H9 (cell line): Measurements from ENCODE around the gene P4HA3. TPM values are rescaled to one million over a fixed set of nuclear protein-coding genes. Genes with fewer than 3 reads are reported as not detected.

ENCODE experiments used
- DNase-seq: peaks from one replicate; pipeline ENCODE4 v3.0.0-alpha.2; 2017
- H2AFZ ChIP-seq: one replicate; pipeline ENCODE4 v1.6.1; 2013; ENCODE audit warnings: mild to moderate bottlenecking, low read length, control low read depth, moderate library complexity
- H2AK5ac ChIP-seq: 2 replicates; pipeline ENCODE4 v1.6.1; 2013; ENCODE audit warnings: low read length, control low read depth, mixed read lengths; ENCODE audit not compliant: insufficient read length
- H2BK120ac ChIP-seq: one replicate; pipeline ENCODE4 v1.6.1; 2013; ENCODE audit warnings: low read depth, mild to moderate bottlenecking, low read length, control low read depth, inconsistent platforms; ENCODE audit not compliant: poor library complexity, severe bottlenecking
- H2BK12ac ChIP-seq: 2 replicates; pipeline ENCODE4 v1.6.1; 2013; ENCODE audit warnings: low read length, control low read depth, mixed read lengths, low read depth; ENCODE audit not compliant: insufficient read length
- H2BK15ac ChIP-seq: 2 replicates; pipeline ENCODE4 v1.6.1; 2013; ENCODE audit warnings: low read depth, low read length, control low read depth
- H2BK20ac ChIP-seq: one replicate; pipeline ENCODE4 v1.6.1; 2013; ENCODE audit warnings: low read depth, mild to moderate bottlenecking, low read length, control low read depth, inconsistent platforms; ENCODE audit not compliant: poor library complexity, severe bottlenecking
- H2BK5ac ChIP-seq: 2 replicates; pipeline ENCODE4 v1.6.1; 2013; ENCODE audit warnings: low read length, control low read depth, mixed read lengths; ENCODE audit not compliant: insufficient read length
- H3K14ac ChIP-seq: 2 replicates; pipeline ENCODE4 v1.6.1; 2013; ENCODE audit warnings: low read length, control low read depth; ENCODE audit not compliant: insufficient read depth
- H3K18ac ChIP-seq: 2 replicates; pipeline ENCODE4 v1.6.1; 2013; ENCODE audit warnings: low read depth, mild to moderate bottlenecking, mixed read lengths, low read length, control low read depth; ENCODE audit not compliant: insufficient read length
- H3K23ac ChIP-seq: 2 replicates; pipeline ENCODE4 v1.6.1; 2013; ENCODE audit warnings: low read length, control low read depth, mixed read lengths, low read depth; ENCODE audit not compliant: insufficient read length
- H3K23me2 ChIP-seq: 2 replicates; pipeline ENCODE4 v1.6.1; 2013; ENCODE audit warnings: low read depth, mild to moderate bottlenecking, mixed read lengths, low read length, control low read depth; ENCODE audit not compliant: insufficient read length, poor library complexity, severe bottlenecking
- H3K27ac ChIP-seq: 2 replicates; pipeline ENCODE4 v1.5.1; 2013; ENCODE audit warnings: low read length, control low read depth, mixed read lengths, low read depth; ENCODE audit not compliant: insufficient read length
- H3K27me3 ChIP-seq: 2 replicates; pipeline ENCODE4 v1.6.1; 2013; ENCODE audit warnings: low read length, control low read depth, inconsistent platforms; ENCODE audit not compliant: insufficient read depth
- H3K4ac ChIP-seq: 2 replicates; pipeline ENCODE4 v1.6.1; 2013; ENCODE audit warnings: low read depth, mild to moderate bottlenecking, control low read depth, inconsistent platforms, low read length, moderate library complexity
- H3K4me1 ChIP-seq: 2 replicates; pipeline ENCODE4 v1.6.1; 2013; ENCODE audit warnings: low read length, control low read depth, inconsistent platforms; ENCODE audit not compliant: insufficient read depth
- H3K4me2 ChIP-seq: 2 replicates; pipeline ENCODE4 v1.6.1; 2013; ENCODE audit warnings: low read length, control low read depth, mixed read lengths; ENCODE audit not compliant: insufficient read length, insufficient read depth
- H3K56ac ChIP-seq: 2 replicates; pipeline ENCODE4 v1.6.1; 2013; ENCODE audit warnings: low read depth, mild to moderate bottlenecking, mixed read lengths, low read length, control low read depth; ENCODE audit not compliant: insufficient read length
- H3K79me1 ChIP-seq: 2 replicates; pipeline ENCODE4 v1.6.1; 2013; ENCODE audit warnings: low read depth, mild to moderate bottlenecking, moderate library complexity, low read length, control low read depth, inconsistent platforms; ENCODE audit not compliant: insufficient read depth, poor library complexity, severe bottlenecking
- H3K79me2 ChIP-seq: 2 replicates; pipeline ENCODE4 v1.6.1; 2013; ENCODE audit warnings: low read length, control low read depth, inconsistent platforms; ENCODE audit not compliant: insufficient read depth
- H3K9ac ChIP-seq: 2 replicates; pipeline ENCODE4 v1.6.1; 2013; ENCODE audit warnings: low read length, control low read depth, mixed read lengths; ENCODE audit not compliant: insufficient read length; ENCODE audit errors: extremely low read depth
- H3K9me3 ChIP-seq: one replicate; pipeline ENCODE4 v1.6.1; 2013; ENCODE audit warnings: low read depth, low read length, inconsistent platforms; ENCODE audit not compliant: control insufficient read depth
- H3T11ph ChIP-seq: one replicate; pipeline ENCODE4 v1.6.1; 2013; ENCODE audit warnings: mild to moderate bottlenecking, low read length, control low read depth, inconsistent platforms
- H4K20me1 ChIP-seq: one replicate; pipeline ENCODE4 v1.6.1; 2013; ENCODE audit not compliant: control insufficient read depth, insufficient read length, insufficient read depth
- H4K5ac ChIP-seq: 2 replicates; pipeline ENCODE4 v1.6.1; 2013; ENCODE audit warnings: low read depth, mild to moderate bottlenecking, mixed read lengths, low read length, control low read depth; ENCODE audit not compliant: insufficient read length
- H4K8ac ChIP-seq: replicated peaks from 2 replicates; pipeline ENCODE4 v1.6.1; 2013; ENCODE audit warnings: low read length, control low read depth, mixed read lengths, low read depth; ENCODE audit not compliant: insufficient read length
- H4K91ac ChIP-seq: 2 replicates; pipeline ENCODE4 v1.6.1; 2013; ENCODE audit warnings: low read depth, mild to moderate bottlenecking, moderate library complexity, mixed read lengths, low read length, control low read depth; ENCODE audit not compliant: insufficient read length
- H3K27ac Mint-ChIP-seq, 3 experiments: 2 replicates in 2 of 3; 3 replicates in 1 of 3; pipeline ENCODE4 v1.8.0; 2020 to 2021; ENCODE audit warnings: mixed read lengths in 3 of 3, mild to moderate bottlenecking in 1 of 3, moderate library complexity in 1 of 3
- H3K27me3 Mint-ChIP-seq: 2 replicates; pipeline ENCODE4 v1.8.0; 2021; ENCODE audit warnings: low read depth, mild to moderate bottlenecking, moderate library complexity, mixed read lengths
- H3K36me3 Mint-ChIP-seq, 3 experiments: 2 replicates in 2 of 3; 3 replicates in 1 of 3; pipeline ENCODE4 v1.8.0; 2020 to 2021; ENCODE audit warnings: low read depth in 3 of 3, mixed read lengths in 3 of 3; ENCODE audit not compliant: insufficient read depth in 1 of 3
- H3K4me1 Mint-ChIP-seq, 2 experiments: 2 replicates each; pipeline ENCODE4 v1.8.0; 2020; ENCODE audit warnings: mixed read lengths in 2 of 2
- H3K4me3 Mint-ChIP-seq, 2 experiments: 2 replicates in 1 of 2; 3 replicates in 1 of 2; pipeline ENCODE4 v1.8.0; 2020 to 2021; ENCODE audit warnings: mild to moderate bottlenecking in 2 of 2, mixed read lengths in 2 of 2, moderate library complexity in 1 of 2
- H3K9me3 Mint-ChIP-seq, 2 experiments: 2 replicates in 1 of 2; 3 replicates in 1 of 2; pipeline ENCODE4 v1.8.0; 2020; ENCODE audit warnings: mild to moderate bottlenecking in 2 of 2, mixed read lengths in 2 of 2, moderate library complexity in 1 of 2
- WGBS: extraction: QIAGEN DNeasy Blood & Tissue Kit; methylation state at CpG from one replicate; pipeline ENCODE4 v1.1.7; 2013; ENCODE audit warnings: missing lambda C conversion rate, low lambda C conversion rate, mixed read lengths; ENCODE audit not compliant: insufficient read length; ENCODE audit errors: extremely low coverage; 5-methylcytosine and 5-hydroxymethylcytosine counted together
- total RNA-seq: library from RNA; stranded (reverse); gene quantifications from 2 replicates; pipeline ENCODE4 v1.2.1, GENCODE V29; 2021
- TF ChIP-seq, protein P1 (sequence below): fragments of 200-600 bp; sonication (generic); conservative IDR thresholded peaks from 3 replicates; pipeline ENCODE4 v1.8.0; 2021; ENCODE audit warnings: antibody characterized with exemption, mild to moderate bottlenecking

P4HA3 gene
- total RNA-seq, 1 experiment from 2014 or later: not detected

DNA sequence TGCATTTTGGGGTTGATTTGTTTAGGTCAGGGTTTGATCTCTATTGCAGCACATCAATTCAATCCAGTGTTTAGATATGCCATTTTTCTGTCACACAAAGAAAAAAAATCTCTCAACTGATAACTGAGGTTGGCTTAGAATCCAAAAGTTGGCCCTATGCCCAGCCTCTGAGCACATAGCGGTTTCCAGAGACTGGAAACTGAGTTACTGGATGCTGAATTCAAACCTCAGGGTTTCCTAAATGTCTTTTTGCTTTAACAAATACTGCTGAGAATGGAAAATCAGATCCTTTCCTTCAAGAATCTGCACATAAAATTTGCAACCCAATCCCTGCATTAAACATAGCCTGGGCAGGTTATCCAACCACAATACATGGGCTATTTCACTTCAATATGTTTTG, 4.0 kb downstream of the P4HA3 start:
- TF ChIP-seq, protein P1, sequence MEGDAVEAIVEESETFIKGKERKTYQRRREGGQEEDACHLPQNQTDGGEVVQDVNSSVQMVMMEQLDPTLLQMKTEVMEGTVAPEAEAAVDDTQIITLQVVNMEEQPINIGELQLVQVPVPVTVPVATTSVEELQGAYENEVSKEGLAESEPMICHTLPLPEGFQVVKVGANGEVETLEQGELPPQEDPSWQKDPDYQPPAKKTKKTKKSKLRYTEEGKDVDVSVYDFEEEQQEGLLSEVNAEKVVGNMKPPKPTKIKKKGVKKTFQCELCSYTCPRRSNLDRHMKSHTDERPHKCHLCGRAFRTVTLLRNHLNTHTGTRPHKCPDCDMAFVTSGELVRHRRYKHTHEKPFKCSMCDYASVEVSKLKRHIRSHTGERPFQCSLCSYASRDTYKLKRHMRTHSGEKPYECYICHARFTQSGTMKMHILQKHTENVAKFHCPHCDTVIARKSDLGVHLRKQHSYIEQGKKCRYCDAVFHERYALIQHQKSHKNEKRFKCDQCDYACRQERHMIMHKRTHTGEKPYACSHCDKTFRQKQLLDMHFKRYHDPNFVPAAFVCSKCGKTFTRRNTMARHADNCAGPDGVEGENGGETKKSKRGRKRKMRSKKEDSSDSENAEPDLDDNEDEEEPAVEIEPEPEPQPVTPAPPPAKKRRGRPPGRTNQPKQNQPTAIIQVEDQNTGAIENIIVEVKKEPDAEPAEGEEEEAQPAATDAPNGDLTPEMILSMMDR: no peak
- Histone ChIP-seq H4K91ac (no peak overlapping the region), H4K5ac (no peak overlapping the region), H2AK5ac (no peak overlapping the region), H3K9me3 (no peaks in the 10 kb centered on the region), H3K79me1 (no peaks in the 10 kb centered on the region), H4K20me1 (no peaks in the 10 kb centered on the region), H2BK120ac (no peak overlapping the region), H3K4ac (no peak overlapping the region), H2AFZ (no peak overlapping the region), H2BK12ac (no peak overlapping the region), H3K23me2 (peaks cover 6% of the 10 kb centered on the region), H2BK15ac (no peak overlapping the region), H3T11ph (no peak overlapping the region), H3K23ac (no peak overlapping the region), H3K14ac (no peak overlapping the region), H3K18ac (no peak overlapping the region), H3K79me2 (no peaks in the 10 kb centered on the region), H2BK20ac (no peak overlapping the region), H4K8ac (no peak overlapping the region), H3K27ac (no peak overlapping the region), H3K9ac (no peak overlapping the region), H3K4me2 (no peak overlapping the region), H2BK5ac (no peak overlapping the region), H3K56ac (no peak overlapping the region), H3K4me1 (peaks cover 2% of the 10 kb centered on the region; the same call in 1 of the 2 replicates), H3K27me3 (peaks cover 6% of the 10 kb centered on the region; the same call in 1 of the 2 replicates)
- no CpG with 5 or more reads among the region's 1 CpG for WGBS
- peaks cover 55% of the 10 kb centered on the region for H3K27me3 Mint-ChIP-seq
- H3K36me3 Mint-ChIP-seq: no peaks in the 10 kb centered on the region
- no peak overlapping the region for H3K4me3 Mint-ChIP-seq
- peaks cover 5% of the 10 kb centered on the region in 2 experiments for H3K4me1 Mint-ChIP-seq
- H3K27ac Mint-ChIP-seq: no peak overlapping the region
- no peaks in the 10 kb centered on the region for H3K9me3 Mint-ChIP-seq
- no peak for DNase-seq
